ENCODE data around the gene D2HGDH.
"Not testable (repeated sequence)": the region's sequence is repeated elsewhere in the genome, so short reads cannot be mapped to it uniquely, and the experiment has no call there.

Gene D2HGDH

GRCh38 chr2:241777686-241778627 is 43.5 kb downstream of the D2HGDH start:
- H3K4me3 Mint-ChIP-seq = peak overlapping the region; percentile 35
- DNase-seq = no peak
- H3K27ac Mint-ChIP-seq = peak overlapping the region; percentile 84
- H3K36me3 Mint-ChIP-seq (ENCODE audit: low read depth) = peaks cover 18% of the 10 kb centered on the region
- peaks cover 45% of the 10 kb centered on the region for H3K9me3 Mint-ChIP-seq
- peaks cover 38% of the 10 kb centered on the region for H3K4me1 Mint-ChIP-seq
- H3K27me3 Mint-ChIP-seq (ENCODE audit: low read depth, poor library complexity) = no peaks in the 10 kb centered on the region
- TF ChIP-seq CTCF (IDR thresholded peaks at IDR 0.05) = no peak

GRCh38 chr2:241780939-241781569 is 46.6 kb downstream of the D2HGDH start:
- Mint-ChIP-seq H3K4me1 (peaks cover 21% of the 10 kb centered on the region), H3K36me3 (ENCODE audit: low read depth) (peaks cover 23% of the 10 kb centered on the region), H3K4me3 (no peak overlapping the region), H3K27me3 (ENCODE audit: low read depth, poor library complexity) (peaks cover 3% of the 10 kb centered on the region), H3K9me3 (peaks cover 70% of the 10 kb centered on the region), H3K27ac (no peak overlapping the region)
- no peak for DNase-seq
- no peak for TF ChIP-seq CTCF (IDR thresholded peaks at IDR 0.05)

- not testable (repeated sequence) for H3K4me3 Mint-ChIP-seq; DNase-seq; H3K27ac Mint-ChIP-seq; H3K27me3 Mint-ChIP-seq (ENCODE audit: low read depth, poor library complexity)
- H3K4me1 Mint-ChIP-seq = peaks cover 20% of the 10 kb centered on the region
- H3K36me3 Mint-ChIP-seq (ENCODE audit: low read depth) = peaks cover 23% of the 10 kb centered on the region
- H3K9me3 Mint-ChIP-seq = peaks cover 80% of the 10 kb centered on the region
Measured at GRCh38 chr2:241782053-241782452, 47.6 kb downstream of the D2HGDH start.

- TF ChIP-seq CTCF (IDR thresholded peaks at IDR 0.05) = no peak
- Mint-ChIP-seq H3K9me3 (peaks cover 85% of the 10 kb centered on the region), H3K36me3 (ENCODE audit: low read depth) (peaks cover 32% of the 10 kb centered on the region), H3K27ac (peak overlapping the region; percentile 48), H3K4me1 (peaks cover 31% of the 10 kb centered on the region), H3K4me3 (no peak overlapping the region), H3K27me3 (ENCODE audit: low read depth, poor library complexity) (peaks cover 4% of the 10 kb centered on the region)
- no peak for DNase-seq
Measured at GRCh38 chr2:241788135-241788534, 53.7 kb downstream of the D2HGDH start.

- DNase-seq = no peak
- Mint-ChIP-seq H3K27me3 (ENCODE audit: low read depth, poor library complexity) (peaks cover 4% of the 10 kb centered on the region), H3K27ac (no peak overlapping the region), H3K36me3 (ENCODE audit: low read depth) (peaks cover 32% of the 10 kb centered on the region), H3K4me1 (peaks cover 34% of the 10 kb centered on the region), H3K9me3 (peaks cover 85% of the 10 kb centered on the region), H3K4me3 (no peak overlapping the region)
- no peak for TF ChIP-seq CTCF (IDR thresholded peaks at IDR 0.05)
Measured at GRCh38 chr2:241788572-241788971, 54.1 kb downstream of the D2HGDH start.

- Mint-ChIP-seq H3K36me3 (ENCODE audit: low read depth) (peaks cover 33% of the 10 kb centered on the region), H3K4me1 (peaks cover 51% of the 10 kb centered on the region), H3K9me3 (peaks cover 67% of the 10 kb centered on the region)
- not testable (repeated sequence) for H3K4me3 Mint-ChIP-seq; DNase-seq; H3K27me3 Mint-ChIP-seq (ENCODE audit: low read depth, poor library complexity); H3K27ac Mint-ChIP-seq
Measured at GRCh38 chr2:241791385-241791784, 57.0 kb downstream of the D2HGDH start.

Measured in nephron progenitor cell (in vitro differentiated cells).